Glutamatergic neuron (in vitro differentiated cells): ENCODE data around the gene GNAZ. TPM values are rescaled to one million over a fixed set of nuclear protein-coding genes. Genes with fewer than 3 reads are reported as not detected.
A peak's percentile ranks its signal among the peaks of the same experiment; 100 is the strongest.

Experiments used
- DNase-seq: peaks from one replicate; pipeline ENCODE4 v3.0.0; 2022
- H3K27ac Mint-ChIP-seq: one replicate; pipeline ENCODE4 v1.8.0; 2020; ENCODE audit warnings: mild to moderate bottlenecking, mixed read lengths, inconsistent platforms; ENCODE audit not compliant: unreplicated experiment
- H3K27me3 Mint-ChIP-seq: one replicate; pipeline ENCODE4 v1.8.0; 2020; ENCODE audit warnings: mild to moderate bottlenecking, moderate library complexity, mixed read lengths, inconsistent platforms; ENCODE audit not compliant: unreplicated experiment
- H3K36me3 Mint-ChIP-seq: one replicate; pipeline ENCODE4 v1.8.0; 2020; ENCODE audit warnings: mild to moderate bottlenecking, mixed read lengths, inconsistent platforms; ENCODE audit not compliant: unreplicated experiment
- H3K4me1 Mint-ChIP-seq: one replicate; pipeline ENCODE4 v1.8.0; 2020; ENCODE audit warnings: mild to moderate bottlenecking, low read depth, mixed read lengths, inconsistent platforms; ENCODE audit not compliant: unreplicated experiment
- H3K4me3 Mint-ChIP-seq: one replicate; pipeline ENCODE4 v1.8.0; 2020; ENCODE audit warnings: mild to moderate bottlenecking, mixed read lengths, inconsistent platforms; ENCODE audit not compliant: unreplicated experiment
- H3K9me3 Mint-ChIP-seq: one replicate; pipeline ENCODE4 v1.8.0; 2020; ENCODE audit warnings: mild to moderate bottlenecking, moderate library complexity, mixed read lengths, inconsistent platforms; ENCODE audit not compliant: unreplicated experiment
- total RNA-seq: library from RNA; stranded (reverse); fragmentation: NEBNext Ultra II Directional; extraction: Animal tissue kit (Norgen Biotek cat#: 25700); gene quantifications from one replicate; pipeline ENCODE4 v1.2.1, GENCODE V29; 2021; ENCODE audit not compliant: unreplicated experiment
- TF ChIP-seq, protein P1 (sequence below): fragments of 200-600 bp; sonication (generic); IDR thresholded peaks from one replicate; pipeline ENCODE4 v1.5.0; 2021; ENCODE audit not compliant: partially characterized antibody, unreplicated experiment

The GNAZ gene
- total RNA-seq, 1 donor from 2014 or later = 82.5 TPM

DNA sequence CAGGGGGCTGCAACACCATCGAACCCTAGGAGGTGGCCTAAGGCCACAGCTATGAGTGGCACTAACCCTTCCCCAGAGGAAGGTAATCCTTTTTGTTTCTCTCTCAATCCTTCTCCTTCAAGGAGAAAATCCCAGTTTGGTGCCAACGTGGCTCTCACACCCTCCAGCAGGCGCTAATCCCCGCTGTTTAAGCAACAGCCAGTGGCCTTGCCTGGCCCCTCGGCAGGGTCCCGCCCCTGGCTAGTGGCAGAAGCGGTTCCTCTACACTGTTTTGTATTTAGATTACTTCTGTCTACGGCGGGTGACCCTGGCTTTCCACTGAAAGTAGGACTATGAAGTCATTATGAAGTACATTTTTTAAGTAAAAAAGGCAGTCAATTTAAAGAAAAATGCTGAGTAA lies 15.5 kb downstream of the GNAZ start:
- Mint-ChIP-seq H3K36me3 (no peaks in the 10 kb centered on the region), H3K4me3 (no peak overlapping the region), H3K27ac (peak overlapping the region; percentile 22), H3K4me1 (peaks cover 9% of the 10 kb centered on the region), H3K27me3 (peaks cover 1% of the 10 kb centered on the region), H3K9me3 (no peaks in the 10 kb centered on the region)
- no peak for DNase-seq
- TF ChIP-seq, protein P1, sequence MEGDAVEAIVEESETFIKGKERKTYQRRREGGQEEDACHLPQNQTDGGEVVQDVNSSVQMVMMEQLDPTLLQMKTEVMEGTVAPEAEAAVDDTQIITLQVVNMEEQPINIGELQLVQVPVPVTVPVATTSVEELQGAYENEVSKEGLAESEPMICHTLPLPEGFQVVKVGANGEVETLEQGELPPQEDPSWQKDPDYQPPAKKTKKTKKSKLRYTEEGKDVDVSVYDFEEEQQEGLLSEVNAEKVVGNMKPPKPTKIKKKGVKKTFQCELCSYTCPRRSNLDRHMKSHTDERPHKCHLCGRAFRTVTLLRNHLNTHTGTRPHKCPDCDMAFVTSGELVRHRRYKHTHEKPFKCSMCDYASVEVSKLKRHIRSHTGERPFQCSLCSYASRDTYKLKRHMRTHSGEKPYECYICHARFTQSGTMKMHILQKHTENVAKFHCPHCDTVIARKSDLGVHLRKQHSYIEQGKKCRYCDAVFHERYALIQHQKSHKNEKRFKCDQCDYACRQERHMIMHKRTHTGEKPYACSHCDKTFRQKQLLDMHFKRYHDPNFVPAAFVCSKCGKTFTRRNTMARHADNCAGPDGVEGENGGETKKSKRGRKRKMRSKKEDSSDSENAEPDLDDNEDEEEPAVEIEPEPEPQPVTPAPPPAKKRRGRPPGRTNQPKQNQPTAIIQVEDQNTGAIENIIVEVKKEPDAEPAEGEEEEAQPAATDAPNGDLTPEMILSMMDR = no peak

DNA sequence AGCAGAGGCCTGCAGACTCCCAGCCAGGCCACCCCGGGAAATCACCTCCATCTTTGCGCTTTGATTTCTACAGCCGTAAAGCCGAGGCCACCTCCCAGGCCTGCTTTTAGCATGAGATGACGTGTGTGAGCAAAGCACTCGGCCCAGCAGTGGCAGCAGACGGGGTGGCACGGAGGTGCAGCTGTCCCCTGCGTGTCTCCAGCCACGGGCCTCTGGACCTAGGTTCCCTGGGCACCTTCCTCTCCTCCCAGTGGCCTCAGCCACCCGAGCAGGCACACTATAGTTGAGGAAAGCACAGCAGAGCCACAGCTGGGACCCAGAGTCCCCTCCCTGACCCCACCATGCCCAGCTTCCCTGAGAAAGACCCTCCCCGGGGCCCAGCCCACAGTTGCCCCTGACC lies 15.9 kb downstream of the GNAZ start:
- H3K27ac Mint-ChIP-seq = no peak overlapping the region
- H3K4me3 Mint-ChIP-seq = no peak overlapping the region
- H3K36me3 Mint-ChIP-seq = no peaks in the 10 kb centered on the region
- H3K27me3 Mint-ChIP-seq = peaks cover 1% of the 10 kb centered on the region
- DNase-seq = no peak
- TF ChIP-seq, protein P1 = no peak
- H3K4me1 Mint-ChIP-seq = peaks cover 9% of the 10 kb centered on the region
- no peaks in the 10 kb centered on the region for H3K9me3 Mint-ChIP-seq

DNA sequence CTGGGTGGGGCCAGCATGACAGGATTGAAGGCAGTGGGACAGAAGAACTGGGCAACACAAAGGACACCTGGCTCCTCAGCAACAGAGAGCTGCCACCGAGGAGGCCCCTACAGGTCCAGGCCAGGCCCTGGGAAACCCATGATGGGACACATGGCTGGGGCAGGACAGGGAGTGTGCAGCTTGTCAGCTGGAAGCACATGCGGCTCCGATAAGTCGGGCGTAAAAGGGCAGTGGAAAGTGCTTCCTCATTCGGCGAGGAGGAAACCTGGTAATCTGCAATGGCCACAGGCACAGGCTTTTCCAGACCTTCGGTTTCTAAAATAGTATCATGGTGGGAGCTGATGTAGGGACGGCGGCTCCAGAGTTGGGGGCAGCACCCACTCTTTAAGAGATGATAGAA lies 16.5 kb downstream of the GNAZ start:
- Mint-ChIP-seq H3K27me3 (peaks cover 1% of the 10 kb centered on the region), H3K36me3 (no peaks in the 10 kb centered on the region), H3K27ac (no peak overlapping the region), H3K4me3 (no peak overlapping the region), H3K9me3 (no peaks in the 10 kb centered on the region), H3K4me1 (peaks cover 9% of the 10 kb centered on the region)
- no peak for DNase-seq
- TF ChIP-seq, protein P1 = no peak

DNA sequence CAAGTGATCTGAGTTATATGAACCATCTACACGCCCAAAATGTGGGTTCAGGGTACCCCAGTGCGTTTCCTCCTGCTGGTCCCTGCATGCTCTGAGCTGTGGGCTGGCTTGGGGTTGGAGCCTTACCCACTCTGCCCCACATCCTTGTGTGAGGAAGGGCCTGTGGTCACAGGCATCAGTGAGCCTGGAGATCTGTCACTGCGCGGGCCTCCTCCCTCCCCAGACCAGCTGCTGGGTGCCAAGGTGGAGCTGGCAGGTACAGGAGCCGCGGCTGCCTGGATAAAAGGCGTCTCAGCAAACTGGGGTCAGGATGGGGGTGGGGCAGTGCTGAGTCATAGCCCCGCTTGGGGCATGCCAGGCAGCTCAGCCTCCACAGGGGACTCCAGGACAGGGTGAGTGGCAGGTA lies 17.9 kb downstream of the GNAZ start:
- peaks cover 5% of the 10 kb centered on the region for H3K4me1 Mint-ChIP-seq
- H3K27me3 Mint-ChIP-seq = peaks cover 2% of the 10 kb centered on the region
- no peak for DNase-seq
- TF ChIP-seq, protein P1 = no peak
- H3K36me3 Mint-ChIP-seq = no peaks in the 10 kb centered on the region
- H3K27ac Mint-ChIP-seq = no peak overlapping the region
- no peak overlapping the region for H3K4me3 Mint-ChIP-seq
- H3K9me3 Mint-ChIP-seq = no peaks in the 10 kb centered on the region

DNA sequence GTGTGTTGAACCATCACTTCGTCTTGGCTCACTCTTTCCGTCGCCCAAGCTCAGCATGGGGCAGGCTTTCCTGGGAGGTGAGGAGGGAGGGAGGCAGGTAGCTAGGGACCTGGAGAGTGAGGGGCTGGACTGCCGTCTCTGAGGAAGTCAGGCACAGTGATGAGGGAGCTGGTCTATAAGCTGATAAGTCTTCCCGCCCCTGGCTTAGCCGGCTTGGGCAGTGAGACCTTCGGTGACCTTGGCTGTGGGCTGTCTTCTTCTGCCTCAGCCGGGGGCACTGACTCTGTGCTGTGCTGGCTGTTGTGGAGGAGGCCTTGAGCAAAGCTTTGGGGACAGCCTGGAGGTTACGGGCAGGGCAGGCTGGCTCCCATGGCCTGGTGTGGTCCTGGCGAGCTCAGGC lies 18.7 kb downstream of the GNAZ start:
- TF ChIP-seq, protein P1 = no peak
- peaks cover 3% of the 10 kb centered on the region for H3K9me3 Mint-ChIP-seq
- H3K27me3 Mint-ChIP-seq = peaks cover 9% of the 10 kb centered on the region
- DNase-seq = no peak
- peaks cover 13% of the 10 kb centered on the region for H3K4me1 Mint-ChIP-seq
- H3K36me3 Mint-ChIP-seq = no peaks in the 10 kb centered on the region
- H3K4me3 Mint-ChIP-seq = no peak overlapping the region
- no peak overlapping the region for H3K27ac Mint-ChIP-seq
